SJCRH30 (cell line): ENCODE results near the gene ADGRL3. TPM values are rescaled to one million over a fixed set of nuclear protein-coding genes. Genes with fewer than 3 reads are reported as not detected.

ENCODE experiments used
- DNase-seq, 2 experiments: peaks; one replicate each; pipeline ENCODE4 v3.0.0-alpha.2; 2015 to 2020
- H3K27ac ChIP-seq: fragments of 250-450 bp; sonication (Bioruptor Pico); 2 replicates; pipeline ENCODE4 v1.5.1; 2020; ENCODE audit warnings: mild to moderate bottlenecking, moderate library complexity
- H3K27me3 ChIP-seq: fragments of 250-450 bp; sonication (Bioruptor Pico); 2 replicates; pipeline ENCODE4 v1.5.1; 2020; ENCODE audit warnings: mild to moderate bottlenecking, moderate library complexity
- H3K36me3 ChIP-seq: fragments of 250-450 bp; sonication (Bioruptor Pico); 2 replicates; pipeline ENCODE4 v1.5.1; 2020; ENCODE audit warnings: mild to moderate bottlenecking, moderate library complexity
- H3K4me1 ChIP-seq: fragments of 250-450 bp; sonication (Bioruptor Pico); 2 replicates; pipeline ENCODE4 v1.5.1; 2020; ENCODE audit warnings: mild to moderate bottlenecking, moderate library complexity
- H3K4me3 ChIP-seq: fragments of 250-450 bp; sonication (Bioruptor Pico); 2 replicates; pipeline ENCODE4 v1.5.1; 2020; ENCODE audit warnings: mild to moderate bottlenecking, moderate library complexity
- H3K9me3 ChIP-seq: fragments of 250-450 bp; sonication (Bioruptor Pico); replicated peaks from 2 replicates; pipeline ENCODE4 v1.5.1; 2020; ENCODE audit warnings: mild to moderate bottlenecking, moderate library complexity
- total RNA-seq: library from RNA; depleted of rRNA; stranded (reverse); fragments of >200 nt; shearing (Covaris generic); gene quantifications from 2 replicates; pipeline ENCODE4 v1.2.3, GENCODE V29; 2014

Gene ADGRL3
- total RNA-seq, 1 experiment from 2014 or later = 0.40 TPM

GRCh38 chr4:61520166-61520565, 320.0 kb downstream of the ADGRL3 start:
- no peak for DNase-seq
- H3K9me3 ChIP-seq = no peaks in the 10 kb centered on the region

GRCh38 chr4:61520681-61521160, 320.6 kb downstream of the ADGRL3 start:
- Histone ChIP-seq H3K4me1 (no peaks in the 10 kb centered on the region), H3K36me3 (no peaks in the 10 kb centered on the region), H3K9me3 (no peaks in the 10 kb centered on the region), H3K27me3 (no peaks in the 10 kb centered on the region), H3K4me3 (no peak overlapping the region), H3K27ac (no peak overlapping the region)
- no peak for DNase-seq

More at GRCh38 chr4:61520166-61520565, 320.0 kb downstream of the ADGRL3 start:
- H3K27ac ChIP-seq = no peak overlapping the region
- no peak overlapping the region for H3K4me3 ChIP-seq
- no peaks in the 10 kb centered on the region for H3K27me3 ChIP-seq
- H3K4me1 ChIP-seq = no peaks in the 10 kb centered on the region
- no peaks in the 10 kb centered on the region for H3K36me3 ChIP-seq

DNA sequence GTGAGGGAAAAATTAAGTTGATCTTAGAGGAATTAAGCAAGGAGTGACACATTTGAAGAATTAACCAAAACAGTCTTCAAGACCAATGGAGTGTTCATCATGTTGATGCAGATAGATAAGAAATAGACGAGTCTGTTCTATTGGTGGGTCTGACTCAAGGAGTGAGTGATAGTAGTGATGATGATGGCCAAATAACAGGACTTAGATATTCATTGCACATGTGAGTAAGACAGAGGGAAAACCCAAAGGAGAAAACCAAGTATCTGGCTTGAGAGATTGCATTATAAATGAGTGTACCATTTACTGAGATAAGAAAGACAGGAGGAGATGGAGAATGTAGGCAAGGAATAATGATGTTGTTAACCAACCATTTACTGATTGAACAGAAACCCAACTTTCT, 321.3 kb downstream of the ADGRL3 start:
- Histone ChIP-seq H3K9me3 (no peaks in the 10 kb centered on the region), H3K27ac (no peak overlapping the region)

GRCh38 chr4:61522312-61522711, 322.2 kb downstream of the ADGRL3 start:
- Histone ChIP-seq H3K4me1 (no peaks in the 10 kb centered on the region), H3K27ac (no peak overlapping the region), H3K4me3 (no peak overlapping the region), H3K27me3 (no peaks in the 10 kb centered on the region), H3K36me3 (no peaks in the 10 kb centered on the region), H3K9me3 (no peaks in the 10 kb centered on the region)
- no peak for DNase-seq

More for the DNA sequence above, 321.3 kb downstream of the ADGRL3 start:
- Histone ChIP-seq H3K4me1 (no peaks in the 10 kb centered on the region), H3K4me3 (no peak overlapping the region), H3K36me3 (no peaks in the 10 kb centered on the region), H3K27me3 (no peaks in the 10 kb centered on the region)
- no peak for DNase-seq

- H3K27me3 ChIP-seq = no peaks in the 10 kb centered on the region
- H3K36me3 ChIP-seq = no peaks in the 10 kb centered on the region
- H3K27ac ChIP-seq = no peak overlapping the region
- DNase-seq = no peak
- H3K4me1 ChIP-seq = no peaks in the 10 kb centered on the region
- H3K9me3 ChIP-seq = no peaks in the 10 kb centered on the region
- H3K4me3 ChIP-seq = no peak overlapping the region
Observed at GRCh38 chr4:61527888-61528287, 327.8 kb downstream of the ADGRL3 start.

- Histone ChIP-seq H3K27me3 (no peaks in the 10 kb centered on the region), H3K36me3 (no peaks in the 10 kb centered on the region), H3K4me1 (no peaks in the 10 kb centered on the region), H3K4me3 (no peak overlapping the region), H3K27ac (no peak overlapping the region), H3K9me3 (no peaks in the 10 kb centered on the region)
- DNase-seq = no peak
Observed at GRCh38 chr4:61528595-61528994, 328.5 kb downstream of the ADGRL3 start.

GRCh38 chr4:61531188-61531587, 331.1 kb downstream of the ADGRL3 start:
- no peak overlapping the region for H3K27ac ChIP-seq
- DNase-seq = peak in 1 of 2 experiments; percentile 27
- no peaks in the 10 kb centered on the region for H3K4me1 ChIP-seq
- H3K4me3 ChIP-seq = no peak overlapping the region
- H3K27me3 ChIP-seq = no peaks in the 10 kb centered on the region
- H3K36me3 ChIP-seq = no peaks in the 10 kb centered on the region
- no peaks in the 10 kb centered on the region for H3K9me3 ChIP-seq

GRCh38 chr4:61532336-61533000, 332.3 kb downstream of the ADGRL3 start:
- Histone ChIP-seq H3K9me3 (no peaks in the 10 kb centered on the region), H3K27me3 (no peaks in the 10 kb centered on the region), H3K4me3 (no peak overlapping the region), H3K4me1 (no peaks in the 10 kb centered on the region), H3K36me3 (no peaks in the 10 kb centered on the region), H3K27ac (no peak overlapping the region)
- DNase-seq = peak in 1 of 2 experiments; percentile 17

DNA sequence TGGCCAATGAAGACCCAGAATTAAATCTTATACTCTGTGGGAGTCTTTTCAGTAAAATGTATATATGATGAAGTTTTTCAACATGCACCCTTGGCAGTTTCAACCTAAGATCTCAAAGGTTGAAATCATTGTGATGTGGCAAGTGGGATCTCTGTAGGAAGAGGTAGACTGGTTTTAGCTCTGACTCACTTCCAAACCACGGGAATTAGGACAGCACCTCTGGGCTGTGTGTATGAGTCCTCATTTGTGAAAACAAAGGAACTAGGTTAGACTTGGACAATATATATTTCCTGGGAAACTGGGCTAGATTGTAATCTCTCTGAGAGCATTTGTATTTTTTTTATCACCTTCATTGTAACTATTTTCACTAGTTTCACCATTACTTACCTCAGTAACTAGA, 333.0 kb downstream of the ADGRL3 start:
- no peaks in the 10 kb centered on the region for H3K4me1 ChIP-seq
- H3K9me3 ChIP-seq = no peaks in the 10 kb centered on the region
- no peaks in the 10 kb centered on the region for H3K36me3 ChIP-seq
- no peak for DNase-seq
- no peak overlapping the region for H3K27ac ChIP-seq
- no peak overlapping the region for H3K4me3 ChIP-seq
- no peaks in the 10 kb centered on the region for H3K27me3 ChIP-seq

- no peaks in the 10 kb centered on the region for H3K36me3 ChIP-seq
- no peak overlapping the region for H3K4me3 ChIP-seq
- no peak for DNase-seq
- no peaks in the 10 kb centered on the region for H3K9me3 ChIP-seq
- H3K27ac ChIP-seq = no peak overlapping the region
- H3K4me1 ChIP-seq = no peaks in the 10 kb centered on the region
- H3K27me3 ChIP-seq = no peaks in the 10 kb centered on the region
Observed at GRCh38 chr4:61540944-61541343, 340.8 kb downstream of the ADGRL3 start.

- H3K4me3 ChIP-seq = no peak overlapping the region
- H3K27ac ChIP-seq = no peak overlapping the region
- H3K36me3 ChIP-seq = no peaks in the 10 kb centered on the region
- H3K9me3 ChIP-seq = no peaks in the 10 kb centered on the region
- no peaks in the 10 kb centered on the region for H3K27me3 ChIP-seq
- H3K4me1 ChIP-seq = no peaks in the 10 kb centered on the region
- DNase-seq = peak in 1 of 2 experiments; percentile 13
Observed at GRCh38 chr4:61541459-61541858, 341.3 kb downstream of the ADGRL3 start.

GRCh38 chr4:61543976-61544375, 343.9 kb downstream of the ADGRL3 start:
- Histone ChIP-seq H3K27me3 (no peaks in the 10 kb centered on the region), H3K9me3 (no peaks in the 10 kb centered on the region), H3K4me3 (no peak overlapping the region), H3K27ac (no peak overlapping the region), H3K36me3 (no peaks in the 10 kb centered on the region), H3K4me1 (no peaks in the 10 kb centered on the region)
- DNase-seq = no peak

DNA sequence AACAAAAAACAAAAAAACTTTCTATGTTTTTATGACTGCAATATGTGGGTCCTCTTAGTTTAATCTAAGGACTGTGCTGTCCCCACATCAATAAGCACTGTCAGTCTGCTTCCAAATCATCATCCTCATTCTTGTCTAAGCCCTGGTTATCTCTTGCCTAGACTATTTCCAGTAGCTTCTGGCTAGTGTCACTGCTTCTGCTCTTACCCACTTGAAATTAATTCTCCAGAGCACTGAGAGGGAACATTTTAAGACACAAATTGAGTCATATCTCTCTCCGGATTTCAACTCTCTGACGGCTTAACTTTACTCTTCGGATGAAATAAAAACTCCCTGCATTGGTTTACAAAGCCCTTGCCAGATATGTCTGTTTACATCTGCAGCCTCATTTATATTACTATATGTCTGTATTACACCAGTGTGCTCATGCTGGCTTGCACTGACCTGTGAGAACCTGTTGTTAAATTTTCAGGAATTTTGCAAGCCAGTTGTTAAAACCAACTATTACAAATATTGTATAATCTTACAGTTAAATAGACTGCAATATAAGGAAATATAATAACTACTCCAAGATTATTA, 345.9 kb downstream of the ADGRL3 start:
- no peaks in the 10 kb centered on the region for H3K4me1 ChIP-seq
- no peaks in the 10 kb centered on the region; the same call in 1 of the 2 replicates for H3K27me3 ChIP-seq
- DNase-seq = no peak
- H3K27ac ChIP-seq = no peak overlapping the region
- H3K36me3 ChIP-seq = no peaks in the 10 kb centered on the region
- no peaks in the 10 kb centered on the region for H3K9me3 ChIP-seq
- H3K4me3 ChIP-seq = no peak overlapping the region

GRCh38 chr4:61549336-61549735, 349.2 kb downstream of the ADGRL3 start:
- Histone ChIP-seq H3K27me3 (no peaks in the 10 kb centered on the region; the same call in none of the 2 replicates), H3K9me3 (no peaks in the 10 kb centered on the region), H3K4me3 (no peak overlapping the region), H3K36me3 (no peaks in the 10 kb centered on the region), H3K27ac (no peak overlapping the region), H3K4me1 (no peaks in the 10 kb centered on the region)
- no peak for DNase-seq

GRCh38 chr4:61553557-61554125, 353.5 kb downstream of the ADGRL3 start:
- Histone ChIP-seq H3K4me1 (no peaks in the 10 kb centered on the region), H3K36me3 (no peaks in the 10 kb centered on the region), H3K9me3 (no peaks in the 10 kb centered on the region), H3K27me3 (no peaks in the 10 kb centered on the region; the same call in none of the 2 replicates), H3K27ac (no peak overlapping the region), H3K4me3 (no peak overlapping the region)
- no peak for DNase-seq
